MM.1S (cell line): ENCODE measurements around the gene MLLT10.

Experiments used
- EZH2 ChIP-seq: fragments of 300-600 bp; sonication (generic); optimal IDR thresholded peaks from 2 replicates; pipeline ENCODE3; 2017; ENCODE audit warnings: low read depth, mild to moderate bottlenecking, antibody characterized with exemption, low read length, mixed read lengths
- EZH2phosphoT487 ChIP-seq: fragments of 300-600 bp; sonication (generic); IDR thresholded peaks from 2 replicates; pipeline ENCODE4 v1.6.1; 2018; ENCODE audit warnings: antibody characterized with exemption, low read length
- TF ChIP-seq, protein P1 (sequence below): fragments of 300-600 bp; sonication (generic); IDR thresholded peaks from 2 replicates; pipeline ENCODE4 v1.5.1; 2016; ENCODE audit warnings: antibody characterized with exemption, low read length, mixed read lengths

DNA sequence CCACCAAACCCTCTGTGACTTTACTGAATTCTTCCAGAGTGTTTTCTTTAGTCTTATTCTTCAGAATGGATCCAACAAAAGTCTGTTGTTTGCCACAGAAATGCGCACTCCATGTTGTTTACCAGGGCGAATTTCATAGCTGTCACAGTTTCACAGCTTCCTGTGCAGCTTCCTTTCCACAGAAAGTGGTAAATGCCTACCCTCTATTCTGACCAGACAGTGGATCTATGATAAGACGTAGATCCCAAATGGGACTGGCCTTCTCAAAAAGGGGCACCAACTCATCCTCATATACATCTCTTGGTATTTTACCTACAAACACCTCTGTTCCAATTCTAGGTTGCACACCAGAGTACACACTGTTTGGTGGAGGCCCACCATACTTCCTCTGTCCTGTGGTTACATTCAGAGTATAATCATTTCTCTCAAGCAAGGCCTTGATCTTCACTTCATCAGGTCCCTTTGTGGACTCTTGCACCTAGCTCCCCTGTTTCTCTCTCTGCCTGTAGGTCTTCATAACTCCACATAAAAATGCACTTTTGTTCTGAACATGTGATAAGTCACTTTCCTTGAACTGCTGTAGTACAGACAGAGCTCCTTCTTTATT, 91.7 kb downstream of the MLLT10 start:
- TF ChIP-seq EZH2 (no peak), EZH2phosphoT487 (no peak)
- TF ChIP-seq, protein P1, sequence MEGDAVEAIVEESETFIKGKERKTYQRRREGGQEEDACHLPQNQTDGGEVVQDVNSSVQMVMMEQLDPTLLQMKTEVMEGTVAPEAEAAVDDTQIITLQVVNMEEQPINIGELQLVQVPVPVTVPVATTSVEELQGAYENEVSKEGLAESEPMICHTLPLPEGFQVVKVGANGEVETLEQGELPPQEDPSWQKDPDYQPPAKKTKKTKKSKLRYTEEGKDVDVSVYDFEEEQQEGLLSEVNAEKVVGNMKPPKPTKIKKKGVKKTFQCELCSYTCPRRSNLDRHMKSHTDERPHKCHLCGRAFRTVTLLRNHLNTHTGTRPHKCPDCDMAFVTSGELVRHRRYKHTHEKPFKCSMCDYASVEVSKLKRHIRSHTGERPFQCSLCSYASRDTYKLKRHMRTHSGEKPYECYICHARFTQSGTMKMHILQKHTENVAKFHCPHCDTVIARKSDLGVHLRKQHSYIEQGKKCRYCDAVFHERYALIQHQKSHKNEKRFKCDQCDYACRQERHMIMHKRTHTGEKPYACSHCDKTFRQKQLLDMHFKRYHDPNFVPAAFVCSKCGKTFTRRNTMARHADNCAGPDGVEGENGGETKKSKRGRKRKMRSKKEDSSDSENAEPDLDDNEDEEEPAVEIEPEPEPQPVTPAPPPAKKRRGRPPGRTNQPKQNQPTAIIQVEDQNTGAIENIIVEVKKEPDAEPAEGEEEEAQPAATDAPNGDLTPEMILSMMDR = no peak
